HG03521 (cell line): ENCODE results near the gene DLGAP1.

Experiments used
- ATAC-seq: cut with Tn5 transposase; IDR thresholded peaks from one replicate; pipeline ENCODE4 v1.9.1; 2021; ENCODE audit warnings: mild to moderate bottlenecking, moderate library complexity; ENCODE audit not compliant: unreplicated experiment

The DLGAP1 gene

GRCh38 chr18:3836483-3837335 is 618.4 kb downstream of the DLGAP1 start:
- no peak for ATAC-seq

DNA sequence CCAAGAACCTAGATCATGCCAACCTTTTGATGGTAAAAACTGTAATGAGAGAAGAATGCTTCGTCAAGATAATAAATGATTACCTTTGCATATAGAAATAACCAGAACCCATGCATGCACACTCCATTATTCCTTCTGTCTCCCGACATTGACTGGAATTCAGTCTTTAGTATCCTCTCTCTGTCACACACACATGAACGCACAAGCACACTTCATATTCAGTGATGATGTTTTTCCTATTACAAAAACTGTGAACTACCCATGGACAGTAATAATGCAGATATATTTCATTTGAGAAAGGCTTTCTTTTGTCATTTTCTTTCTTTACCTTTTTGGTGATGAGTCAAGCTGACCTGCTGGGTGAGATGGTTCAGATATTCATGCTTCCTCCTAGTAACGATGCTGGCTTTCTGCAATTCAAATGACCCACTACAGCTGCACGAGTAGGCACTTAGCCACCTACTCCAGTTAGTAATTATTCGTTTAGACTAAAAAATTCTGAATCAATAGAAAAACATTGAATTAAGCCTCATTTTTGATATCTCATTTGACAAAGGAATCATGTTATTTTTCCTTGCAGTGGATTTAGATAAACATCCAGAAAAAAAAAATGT is 623.0 kb downstream of the DLGAP1 start:
- ATAC-seq, result no peak

- no peak for ATAC-seq
Observed at GRCh38 chr18:3830604-3831003, 624.5 kb downstream of the DLGAP1 start.

GRCh38 chr18:3827236-3827845 is 627.8 kb downstream of the DLGAP1 start:
- no peak for ATAC-seq

GRCh38 chr18:3826021-3826420 is 629.1 kb downstream of the DLGAP1 start:
- ATAC-seq, result no peak

- ATAC-seq, result no peak
Observed at GRCh38 chr18:3824101-3824500, 631.0 kb downstream of the DLGAP1 start.

GRCh38 chr18:3823073-3823472 is 632.0 kb downstream of the DLGAP1 start:
- ATAC-seq, result no peak

DNA sequence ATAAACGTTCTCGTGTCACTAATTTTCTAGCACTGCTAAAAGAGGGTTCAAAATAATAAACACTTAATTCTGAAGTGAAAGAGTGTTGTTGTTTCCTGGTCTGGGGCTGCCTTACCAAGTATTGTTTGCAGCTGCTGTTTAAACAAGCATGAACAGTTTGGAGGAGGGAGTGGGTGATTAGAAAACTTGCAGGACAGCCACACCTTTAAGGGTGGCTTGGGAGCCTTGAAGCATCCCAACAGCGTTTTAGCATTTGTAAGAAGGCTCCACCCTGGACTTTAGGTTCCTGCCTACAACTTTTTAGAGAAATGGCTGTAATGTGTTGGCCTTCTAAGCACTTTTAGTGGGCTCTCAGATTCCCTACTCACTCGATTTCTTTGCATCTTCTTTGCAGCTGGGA is 633.6 kb downstream of the DLGAP1 start:
- no peak for ATAC-seq

GRCh38 chr18:3819961-3820360 is 635.1 kb downstream of the DLGAP1 start:
- ATAC-seq, result no peak

- no peak for ATAC-seq
Observed at GRCh38 chr18:3816610-3817363, 638.3 kb downstream of the DLGAP1 start.

DNA sequence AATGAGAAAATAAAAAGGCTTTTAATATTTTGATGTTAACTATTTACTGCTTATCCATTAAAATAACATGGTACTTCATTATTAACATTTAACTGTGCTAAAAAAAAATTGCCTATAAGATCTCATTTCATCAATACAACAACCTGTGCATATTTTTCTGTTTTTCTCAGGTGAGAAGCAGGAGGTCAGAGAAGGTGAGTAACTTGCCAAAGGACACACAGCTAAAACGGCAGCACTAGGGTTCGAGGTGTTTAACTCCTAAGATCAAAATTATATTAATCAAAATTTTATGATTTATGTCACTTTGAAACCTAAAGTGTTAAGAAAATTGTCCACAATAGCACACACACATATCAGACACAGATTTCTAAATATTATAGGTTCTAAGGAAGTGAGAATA is 639.1 kb downstream of the DLGAP1 start:
- ATAC-seq, result no peak

GRCh38 chr18:3814816-3815215 is 640.3 kb downstream of the DLGAP1 start:
- ATAC-seq, result no peak

DNA sequence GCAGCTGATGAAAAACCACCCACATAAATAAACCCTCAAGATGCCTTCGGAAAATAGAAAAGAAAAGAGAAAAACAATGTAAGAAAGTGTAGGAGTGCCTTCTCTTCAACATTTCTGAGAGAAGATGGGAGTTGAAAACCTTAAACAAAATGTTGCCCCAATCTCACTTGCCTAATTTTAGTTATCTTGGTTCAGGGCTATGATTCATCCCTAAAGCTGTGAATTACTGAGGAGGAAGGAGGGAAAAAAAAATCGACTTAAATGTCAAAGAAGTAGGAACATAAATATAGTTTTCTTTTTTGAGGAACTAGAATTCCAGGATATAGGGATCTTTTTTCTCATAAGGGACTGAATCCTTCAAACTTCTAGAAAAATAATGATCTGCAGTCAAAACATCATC is 644.8 kb downstream of the DLGAP1 start:
- ATAC-seq, result no peak

- ATAC-seq, result no peak
Observed at GRCh38 chr18:3808985-3809780, 645.9 kb downstream of the DLGAP1 start.

DNA sequence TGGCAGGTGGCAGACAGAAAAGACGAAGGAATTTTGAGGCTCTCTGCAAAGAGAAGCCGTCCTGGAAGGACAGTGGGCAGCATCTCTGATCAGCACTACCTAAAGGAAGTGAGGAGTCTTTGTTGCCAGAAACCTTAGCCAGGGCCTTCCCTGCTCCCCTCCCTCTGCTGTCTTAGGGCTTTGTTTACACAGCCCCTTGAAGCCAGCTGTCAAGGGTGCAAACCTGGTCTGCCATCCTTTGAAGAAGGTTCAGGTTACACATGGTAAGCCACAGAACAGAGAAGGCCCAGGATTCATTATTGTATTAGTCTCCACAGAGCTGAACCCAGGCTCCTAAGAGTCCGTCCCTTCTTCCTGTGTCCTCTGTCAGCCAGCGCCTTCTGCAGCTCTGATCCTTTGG is 648.5 kb downstream of the DLGAP1 start:
- ATAC-seq, result no peak

DNA sequence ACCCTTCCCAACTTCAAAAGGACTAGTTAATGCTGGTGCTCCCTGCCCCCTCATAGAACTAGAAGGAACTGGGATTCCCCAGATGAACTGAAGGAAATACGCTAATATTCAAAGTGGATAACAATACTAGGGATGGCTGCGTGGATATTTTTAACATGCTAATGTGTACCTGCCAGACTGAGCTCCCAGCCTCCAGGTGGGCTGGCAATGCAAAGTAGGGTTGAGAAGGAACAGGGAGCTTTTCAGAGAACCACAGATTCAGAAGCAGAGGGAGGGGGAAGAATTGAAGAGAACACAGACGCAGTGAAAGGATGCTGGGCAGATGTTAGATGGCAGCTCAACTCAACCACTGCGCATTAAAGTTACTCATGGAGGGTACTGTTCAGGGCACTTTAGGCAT is 650.8 kb downstream of the DLGAP1 start:
- ATAC-seq, result no peak

DNA sequence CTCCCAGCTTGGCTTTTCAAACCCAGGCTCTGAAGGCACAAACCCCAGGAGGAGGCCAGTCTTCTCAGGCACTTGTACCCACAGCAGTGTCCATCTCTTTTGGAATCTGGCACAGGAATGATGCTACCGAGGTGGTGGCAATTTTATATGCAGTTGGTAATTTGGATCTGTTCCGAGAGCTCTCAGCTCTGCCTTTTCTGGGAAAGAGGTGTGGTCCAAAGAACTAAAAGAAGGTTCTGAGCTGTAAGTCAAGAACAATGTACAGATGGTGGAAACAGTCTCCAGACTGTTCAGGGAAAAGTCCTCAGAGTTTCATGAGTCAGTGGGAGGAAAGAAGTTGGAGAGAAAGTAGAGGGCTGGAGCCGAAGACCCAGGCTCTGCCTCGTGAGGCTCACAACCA is 651.8 kb downstream of the DLGAP1 start:
- ATAC-seq, result no peak

DNA sequence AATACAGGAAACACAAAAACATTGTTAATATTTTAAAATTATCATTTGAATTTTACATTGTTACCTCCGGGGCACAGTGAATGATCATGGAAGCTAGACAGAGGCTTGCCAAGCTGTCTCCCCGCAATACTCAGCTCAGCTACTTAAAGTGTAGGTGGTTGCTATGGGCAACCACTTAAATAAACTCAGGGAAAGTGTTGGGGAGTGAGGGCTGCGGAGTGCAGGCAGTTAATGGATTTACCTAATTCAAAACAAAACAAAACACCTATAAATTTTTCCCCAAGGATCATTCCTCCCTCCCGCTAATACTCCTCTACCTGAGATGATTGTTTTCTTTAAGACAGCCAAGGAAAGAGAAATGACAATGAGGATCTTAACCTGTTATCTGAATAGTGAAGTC is 655.6 kb downstream of the DLGAP1 start:
- no peak for ATAC-seq

DNA sequence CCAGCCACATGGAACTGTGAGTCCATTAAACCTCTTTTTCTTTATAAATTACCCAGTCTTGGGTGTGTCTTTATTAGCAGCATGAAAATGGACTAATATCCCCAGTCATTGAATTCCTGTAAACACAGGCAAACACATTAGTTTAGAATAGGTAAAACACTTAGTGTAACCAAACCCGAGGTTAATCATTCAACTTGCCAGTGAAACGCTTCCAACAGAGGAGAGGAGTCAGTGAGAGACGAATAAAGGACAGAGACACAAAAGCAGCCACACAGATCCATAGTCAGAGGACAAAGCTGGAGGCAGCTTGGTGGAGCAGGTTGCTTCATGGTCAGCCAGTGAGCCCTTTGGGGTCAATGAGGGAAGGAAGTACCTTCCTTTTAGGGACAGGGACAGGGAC is 657.1 kb downstream of the DLGAP1 start:
- ATAC-seq, result no peak

GRCh38 chr18:3796434-3796833 is 658.7 kb downstream of the DLGAP1 start:
- ATAC-seq, result no peak
